HG02798 (cell line): Measurements from ENCODE around the gene RNF182.
"Not testable (repeated sequence)": the region's sequence is repeated elsewhere in the genome, so short reads cannot be mapped to it uniquely, and the experiment has no call there.

Experiments used
- ATAC-seq: cut with Tn5 transposase; IDR thresholded peaks from one replicate; pipeline ENCODE4 v1.9.1; 2021; ENCODE audit warnings: mild to moderate bottlenecking; ENCODE audit not compliant: unreplicated experiment, poor library complexity

Gene RNF182

GRCh38 chr6:13916230-13916944 is 8.4 kb upstream of the RNF182 start:
- ATAC-seq = no peak

DNA sequence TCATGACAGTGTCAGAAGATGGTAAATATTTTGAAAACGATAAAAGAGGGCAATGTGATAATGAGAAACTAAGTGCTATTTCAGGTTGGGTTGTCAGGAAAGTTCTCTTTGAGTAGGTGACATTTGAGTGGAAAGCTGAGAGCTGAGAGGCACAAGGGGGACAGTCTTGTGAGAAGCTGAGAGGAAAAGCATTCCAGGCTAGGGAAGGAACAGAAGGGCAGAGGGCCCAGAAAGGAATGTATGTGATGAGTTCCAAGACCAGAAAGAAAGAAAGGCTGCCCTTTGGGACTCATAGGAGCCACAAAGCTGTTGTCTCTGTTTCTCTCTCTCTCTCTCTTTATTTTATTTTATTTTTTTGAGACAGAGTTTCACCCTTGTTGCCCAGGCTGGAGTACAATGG is 7.6 kb upstream of the RNF182 start:
- no peak for ATAC-seq

DNA sequence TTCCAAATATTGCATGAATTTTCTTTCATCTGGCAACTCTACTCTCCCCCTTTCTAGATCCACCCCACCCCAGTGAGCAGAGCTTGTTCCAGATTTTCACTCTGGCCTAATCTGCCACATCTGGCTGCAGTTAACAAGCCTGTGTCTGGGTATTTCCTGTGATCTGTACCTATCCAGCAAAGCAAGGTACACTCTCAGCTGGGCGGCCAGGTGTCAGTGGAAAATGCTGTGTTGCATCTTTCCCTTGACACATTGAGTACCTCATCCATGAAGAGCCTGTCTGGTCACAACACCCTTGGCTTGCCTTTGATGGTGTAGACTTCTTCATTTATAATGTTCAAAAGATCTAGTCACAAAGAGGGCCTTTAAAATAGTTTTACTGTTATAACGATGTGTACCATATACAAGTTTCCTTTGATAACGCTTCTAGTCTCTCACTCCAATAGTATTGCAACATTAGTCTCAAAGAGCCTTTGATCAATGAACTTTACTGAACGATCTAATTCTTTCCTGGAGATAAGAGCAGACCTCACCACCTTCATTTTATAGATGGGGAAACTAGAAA is 6.0 kb upstream of the RNF182 start:
- no peak for ATAC-seq

- no peak for ATAC-seq
Measured at GRCh38 chr6:13919861-13920260, 4.9 kb upstream of the RNF182 start.

GRCh38 chr6:13920552-13920951 is 4.2 kb upstream of the RNF182 start:
- ATAC-seq = no peak

GRCh38 chr6:13922750-13923149 is 2.0 kb upstream of the RNF182 start:
- no peak for ATAC-seq

DNA sequence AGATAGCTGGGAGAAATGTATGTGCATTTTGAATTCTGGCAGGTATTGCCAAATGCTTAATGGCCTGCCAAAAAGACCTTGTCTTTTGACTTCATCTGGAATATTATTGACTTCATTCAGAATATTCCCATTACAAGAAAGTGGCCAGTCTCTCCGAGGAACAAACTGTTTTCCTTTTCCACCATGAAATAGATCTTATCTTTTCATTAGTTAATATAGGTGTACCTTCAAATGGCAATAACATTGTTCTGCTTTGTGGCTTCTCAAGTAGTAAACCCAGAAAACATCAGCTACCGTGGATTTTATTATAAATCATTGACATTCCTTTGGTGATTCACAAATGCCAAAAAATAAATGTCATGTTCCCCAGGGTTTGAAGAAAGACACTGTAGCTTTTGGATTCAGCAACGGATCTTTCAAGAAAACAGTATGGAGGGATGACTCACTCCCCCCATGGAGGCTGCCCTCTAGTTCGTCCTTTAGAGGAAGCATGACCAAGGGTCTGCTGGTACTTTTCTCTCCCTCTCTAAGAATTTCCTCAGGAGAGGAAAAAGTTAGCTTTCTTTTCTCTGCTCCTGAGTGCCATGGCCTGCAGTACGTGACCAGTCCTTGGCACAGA is 1.1 kb upstream of the RNF182 start:
- no peak for ATAC-seq

DNA sequence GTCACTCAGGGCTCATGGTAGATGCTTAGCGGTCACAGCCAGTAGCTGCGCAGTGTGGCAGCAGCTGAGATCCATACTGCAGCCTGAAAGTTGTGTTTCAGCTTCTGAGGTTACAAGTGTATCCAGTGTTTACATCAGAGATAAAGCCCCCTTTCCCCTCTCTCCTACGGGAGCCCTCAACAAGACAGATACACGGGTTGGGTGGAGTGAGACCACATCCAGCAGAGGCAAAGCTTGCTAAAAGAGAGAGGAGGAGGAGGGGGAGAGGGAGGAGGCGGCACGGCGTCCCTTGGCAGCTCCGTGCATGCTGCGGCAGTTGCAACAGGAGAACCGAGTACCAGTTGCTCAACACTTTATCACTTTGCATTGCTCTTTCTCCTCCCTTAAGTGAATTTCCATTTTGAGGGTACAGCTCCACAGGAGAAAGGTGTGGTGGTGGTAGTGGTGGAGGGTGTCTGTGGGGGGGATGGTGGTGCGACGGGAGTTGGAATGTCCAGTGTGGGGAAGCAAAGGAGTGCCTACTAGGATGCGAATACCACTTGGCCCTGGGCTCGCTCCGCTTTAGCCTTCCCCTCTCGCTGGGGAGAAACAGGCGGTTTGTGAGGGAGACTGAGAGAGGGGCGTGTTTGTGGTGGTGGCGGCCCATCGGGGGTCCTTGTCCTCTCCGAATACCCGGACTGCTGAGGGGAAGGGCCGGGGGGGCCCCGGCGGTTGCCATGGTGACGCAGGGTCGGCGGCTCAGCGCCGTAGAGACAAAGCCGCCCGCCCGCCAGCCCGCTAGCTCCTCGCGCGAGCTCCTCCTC is 405 bp upstream of the RNF182 start:
- no peak for ATAC-seq

DNA sequence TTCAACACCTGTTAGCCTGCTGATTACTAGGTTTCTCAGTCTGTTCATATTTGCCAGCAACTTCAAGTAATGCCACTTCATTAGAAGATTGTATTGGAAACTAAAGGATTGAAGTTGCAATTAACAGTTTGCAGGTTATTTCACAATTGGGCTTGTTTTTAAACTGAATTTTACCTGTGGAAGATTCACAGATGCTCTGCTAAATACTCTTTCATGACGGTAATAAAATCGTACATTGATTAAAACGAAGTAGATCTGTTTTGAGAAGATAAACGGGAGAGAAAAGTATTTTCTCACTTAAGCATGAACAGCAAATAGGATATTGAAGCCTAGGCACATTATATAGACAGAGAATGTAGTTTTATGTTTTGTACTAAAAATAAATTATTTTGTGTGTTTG is 1.6 kb downstream of the RNF182 start:
- ATAC-seq = no peak

- no peak for ATAC-seq
Measured at GRCh38 chr6:13927203-13927602, 2.5 kb downstream of the RNF182 start.

DNA sequence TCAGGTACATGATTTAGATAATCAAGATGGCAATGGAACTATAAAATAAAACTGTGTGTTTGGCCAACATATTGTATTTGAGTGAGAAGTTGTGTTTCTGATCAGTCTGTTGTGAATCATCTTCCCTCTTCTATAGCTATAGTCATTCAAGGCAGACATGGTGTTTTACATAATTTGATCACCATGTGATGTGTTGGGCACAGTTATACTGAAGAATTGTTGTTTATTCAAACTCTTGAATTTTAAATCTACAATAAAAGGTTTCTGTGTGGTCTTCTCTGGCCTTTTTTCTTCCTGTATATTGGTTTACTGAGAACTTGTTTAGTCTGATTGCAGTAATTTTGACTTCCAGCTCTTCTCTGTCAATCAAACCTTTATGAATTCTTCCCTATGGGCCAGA is 4.4 kb downstream of the RNF182 start:
- no peak for ATAC-seq

- no peak for ATAC-seq
Measured at GRCh38 chr6:13931797-13932402, 7.1 kb downstream of the RNF182 start.

DNA sequence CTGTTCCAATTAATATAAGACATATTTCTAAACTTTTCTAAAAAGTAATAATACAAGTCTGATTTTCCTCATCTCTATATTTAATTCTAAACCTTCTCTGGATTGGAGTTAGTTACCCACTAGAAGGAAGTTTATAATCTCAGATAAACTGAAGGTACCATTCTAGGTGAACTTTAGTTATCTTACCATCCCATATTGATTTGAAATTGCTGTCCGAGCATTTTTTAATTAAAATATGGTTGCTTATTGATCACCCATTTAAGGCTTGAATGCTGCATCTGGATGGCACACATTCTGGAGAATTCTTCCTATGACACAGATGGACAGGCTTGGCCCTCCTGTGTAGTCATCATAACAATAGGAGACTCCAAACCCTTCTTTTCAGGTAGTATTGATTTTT is 8.0 kb downstream of the RNF182 start:
- ATAC-seq = no peak

DNA sequence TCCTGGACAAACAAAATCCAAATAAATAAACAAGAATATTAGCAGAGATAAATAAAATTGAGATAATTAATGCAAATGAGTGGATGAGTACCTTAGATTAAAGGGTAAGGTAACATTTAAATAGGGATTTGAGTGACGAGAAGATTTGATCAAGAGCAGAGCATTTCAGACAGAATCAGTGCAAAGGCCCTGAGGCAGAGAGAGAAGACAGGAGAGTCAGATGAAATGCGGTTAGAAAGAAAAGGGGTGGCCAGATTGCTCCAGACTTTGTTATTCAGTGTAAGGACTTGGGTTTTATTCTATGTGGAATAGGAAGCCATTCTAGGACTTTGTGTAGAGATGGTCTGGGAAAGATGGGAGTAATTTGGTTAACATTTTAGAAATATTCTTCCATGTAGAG is 10.0 kb downstream of the RNF182 start:
- ATAC-seq = no peak

- no peak for ATAC-seq
Measured at GRCh38 chr6:13935190-13935880, 10.6 kb downstream of the RNF182 start.

DNA sequence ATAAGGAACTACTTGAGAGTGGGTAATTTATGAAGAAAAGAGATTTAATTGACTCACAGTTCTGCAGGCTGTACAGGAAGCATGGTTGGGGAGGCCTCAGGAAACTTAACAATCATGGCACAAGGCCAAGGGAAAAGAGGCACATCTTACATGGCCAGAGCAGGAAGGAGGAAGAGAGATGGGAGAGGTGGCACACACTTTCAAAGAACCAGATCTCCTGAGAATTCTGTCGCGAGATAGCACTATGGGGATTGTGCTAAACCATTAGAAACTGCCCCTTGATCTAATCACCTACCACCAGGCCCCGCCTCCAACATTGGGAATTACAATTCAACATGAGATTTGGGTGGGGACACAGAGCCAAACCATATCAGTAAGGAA is 11.1 kb downstream of the RNF182 start:
- ATAC-seq = not testable (repeated sequence)

DNA sequence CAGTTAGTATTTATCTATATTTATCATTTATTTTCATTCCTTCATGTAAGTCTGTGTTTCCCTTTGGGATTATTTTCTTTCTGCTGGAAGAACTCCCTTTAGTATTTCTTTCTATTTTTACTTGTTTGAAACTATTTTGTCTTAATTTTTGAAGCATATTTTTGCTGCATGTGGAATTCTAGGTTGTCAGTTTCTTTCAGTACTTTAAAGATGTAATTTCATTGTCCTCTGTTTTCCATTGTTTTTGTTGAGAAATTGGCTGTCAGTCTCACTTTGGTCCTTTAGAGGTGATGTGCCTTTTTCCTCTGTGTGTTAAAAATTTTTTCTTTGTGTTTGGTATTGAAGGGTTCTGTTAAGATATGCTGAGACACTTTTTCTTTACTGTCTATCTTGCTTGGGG is 17.1 kb downstream of the RNF182 start:
- ATAC-seq = no peak

DNA sequence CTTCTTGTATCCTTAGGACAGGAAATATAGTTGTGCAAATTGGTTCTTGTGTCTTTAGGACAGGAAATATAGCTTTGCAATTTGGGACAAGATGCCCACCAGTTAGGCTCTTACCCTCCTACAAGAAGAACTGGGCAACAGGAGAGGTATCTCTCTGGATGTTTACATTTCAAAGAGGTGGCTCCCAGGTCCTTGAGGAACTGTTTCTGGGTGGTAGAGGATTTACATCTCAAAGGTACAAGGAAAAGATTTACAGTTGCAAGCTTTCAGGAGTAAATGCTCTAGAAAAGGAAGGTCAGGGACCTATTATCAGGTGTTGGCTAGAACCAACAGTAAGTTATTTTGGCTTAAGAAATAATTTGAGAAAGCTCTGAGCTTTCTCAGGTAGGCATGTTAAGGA is 19.2 kb downstream of the RNF182 start:
- ATAC-seq = no peak

DNA sequence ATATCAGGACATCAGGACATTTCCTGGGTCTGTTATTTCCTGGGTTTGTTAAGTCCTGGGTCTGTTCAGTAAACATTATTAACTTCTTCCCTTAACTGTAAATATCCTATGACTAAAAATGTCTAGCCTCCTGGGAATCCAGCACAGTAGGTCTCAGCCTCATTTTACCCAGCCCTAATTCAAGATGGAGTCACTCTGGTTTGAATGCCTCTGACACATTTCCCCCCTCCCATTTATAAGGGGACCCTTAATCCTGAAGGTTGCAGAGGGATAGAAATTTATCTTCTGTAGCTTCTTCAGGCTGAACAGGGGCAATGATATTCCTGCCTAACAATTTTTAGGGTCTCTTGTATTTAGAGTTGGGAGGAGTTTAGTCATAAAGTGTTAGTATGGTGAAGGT is 21.8 kb downstream of the RNF182 start:
- ATAC-seq = no peak

DNA sequence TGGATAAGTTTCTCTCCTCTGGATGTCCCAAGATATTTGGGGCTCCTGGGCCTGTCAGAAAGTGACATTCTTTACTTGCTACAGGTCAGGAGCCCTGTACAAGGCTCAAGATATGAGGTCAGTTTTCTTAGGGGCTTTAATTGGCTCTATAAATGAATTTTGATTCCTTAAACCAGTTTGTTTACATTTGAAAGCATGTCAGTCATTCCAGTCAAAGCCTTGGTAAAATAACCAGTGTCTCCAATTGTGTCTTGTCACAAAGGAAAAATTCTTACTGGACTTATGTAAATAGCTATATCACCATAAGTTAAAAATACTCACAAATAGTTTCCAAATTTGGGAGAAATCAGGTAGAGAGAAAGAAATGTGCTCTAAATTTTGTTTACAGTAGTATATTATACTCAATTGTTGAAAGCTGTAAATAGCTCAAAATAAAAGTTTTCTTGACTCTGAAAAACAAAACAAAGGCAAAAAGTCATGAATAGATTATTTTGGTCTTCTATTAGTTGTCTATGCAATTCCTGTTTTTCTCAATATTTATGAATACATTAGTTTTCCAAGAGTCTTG is 22.9 kb downstream of the RNF182 start:
- ATAC-seq = no peak
